Vagina (tissue), 2 donors: ENCODE data around the gene ASMT.

ENCODE experiments used
- CTCF ChIP-seq, 3 experiments: fragments of 450-650 bp in 2 of 3; fragments of 200-600 bp in 1 of 3; sonication (generic) in 1 of 3; IDR thresholded peaks; one replicate each; pipeline ENCODE4 v1.5.1; 2017 to 2019; ENCODE audit warnings: antibody characterized with exemption in 3 of 3, mild to moderate bottlenecking in 2 of 3, moderate library complexity in 2 of 3
- POLR2A ChIP-seq, 2 donors: fragments of 450-650 bp; IDR thresholded peaks; one replicate each; pipeline ENCODE4 v1.6.1; 2017; ENCODE audit warnings: antibody characterized with exemption in 2 of 2, mild to moderate bottlenecking in 2 of 2, moderate library complexity in 2 of 2
- POLR2AphosphoS5 ChIP-seq, 2 donors: sonication (generic); formaldehyde crosslinking; IDR thresholded peaks; one replicate each; pipeline ENCODE4 v1.9.0; 2017; ENCODE audit warnings: antibody characterized with exemption in 2 of 2, mild to moderate bottlenecking in 2 of 2, low read depth in 1 of 2; ENCODE audit not compliant: insufficient read depth in 1 of 2

DNA sequence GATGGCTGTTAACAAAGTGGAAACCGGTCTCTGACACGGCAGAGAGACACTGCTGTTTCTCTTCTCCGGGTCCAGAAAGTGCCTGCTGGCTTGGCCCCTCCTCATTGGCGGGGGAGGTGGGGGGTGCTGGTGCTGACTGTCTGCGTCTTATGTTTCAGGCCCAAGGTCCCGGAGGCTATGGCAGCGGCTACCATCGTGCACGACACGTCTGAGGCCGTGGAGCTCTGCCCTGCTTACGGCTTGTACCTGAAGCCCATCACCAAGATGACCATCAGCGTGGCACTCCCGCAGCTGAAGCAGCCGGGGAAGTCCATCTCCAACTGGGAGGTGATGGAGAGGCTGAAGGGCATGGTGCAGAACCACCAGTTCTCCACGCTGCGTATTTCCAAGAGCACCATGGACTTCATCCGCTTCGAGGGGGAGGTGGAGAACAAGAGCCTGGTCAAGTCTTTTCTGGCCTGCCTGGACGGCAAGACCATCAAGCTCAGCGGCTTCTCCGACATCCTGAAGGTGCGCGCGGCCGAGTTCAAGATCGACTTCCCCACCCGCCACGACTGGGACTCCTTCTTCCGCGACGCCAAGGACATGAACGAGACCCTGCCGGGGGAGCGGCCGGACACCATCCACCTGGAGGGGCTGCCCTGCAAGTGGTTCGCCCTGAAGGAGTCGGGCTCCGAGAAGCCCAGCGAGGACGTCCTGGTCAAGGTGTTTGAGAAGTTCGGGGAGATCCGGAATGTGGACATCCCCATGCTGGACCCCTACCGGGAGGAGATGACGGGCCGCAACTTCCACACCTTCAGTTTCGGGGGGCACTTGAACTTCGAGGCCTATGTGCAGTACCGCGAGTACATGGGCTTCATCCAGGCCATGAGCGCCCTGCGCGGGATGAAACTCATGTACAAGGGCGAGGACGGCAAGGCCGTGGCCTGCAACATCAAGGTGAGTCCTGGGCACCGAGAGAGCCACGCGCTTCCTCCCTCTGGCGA is 21.3 kb upstream of the ASMT start:
- TF ChIP-seq CTCF (IDR thresholded peaks at IDR 0.05) (no peak), POLR2A (IDR thresholded peaks at IDR 0.05) (no peak), POLR2AphosphoS5 (IDR thresholded peaks at IDR 0.05; ENCODE audit: insufficient read depth in 1 of 2, low read depth in 1 of 2) (no peak)
